Fibroblast of lung (primary cell): Measurements from ENCODE around the gene ASPDH. TPM values are rescaled to one million over a fixed set of nuclear protein-coding genes. Genes with fewer than 3 reads are reported as not detected.

ENCODE experiments used
- DNase-seq, 2 donors: peaks; one replicate each; pipeline versions ENCODE4 v3.0.0 to v3.0.0-alpha.2; 2010; ENCODE audit warnings: low read depth in 2 of 2
- H2AFZ ChIP-seq: 2 replicates; pipeline ENCODE4 v1.5.1; 2012; ENCODE audit warnings: low read length, control low read depth, inconsistent platforms
- H3K27ac ChIP-seq: 2 replicates; pipeline ENCODE4 v1.5.1; 2011; ENCODE audit warnings: low read length, control low read depth; ENCODE audit not compliant: insufficient read depth
- H3K27me3 ChIP-seq: 2 replicates; pipeline ENCODE4 v1.5.1; 2011; ENCODE audit warnings: mild to moderate bottlenecking, low read length; ENCODE audit not compliant: control insufficient read depth, insufficient read depth
- H3K36me3 ChIP-seq: 2 replicates; pipeline ENCODE4 v1.5.1; 2011; ENCODE audit warnings: low read length; ENCODE audit not compliant: control insufficient read depth, insufficient read depth
- H3K4me1 ChIP-seq: 2 replicates; pipeline ENCODE4 v1.5.1; 2011; ENCODE audit warnings: low read length; ENCODE audit not compliant: control insufficient read depth, insufficient read depth; ENCODE audit errors: extremely low read depth
- H3K4me2 ChIP-seq: 2 replicates; pipeline ENCODE4 v1.5.1; 2011; ENCODE audit warnings: low read length, control low read depth; ENCODE audit not compliant: insufficient read depth; ENCODE audit errors: extremely low read depth
- H3K4me3 ChIP-seq, 4 experiments: fragments of 200-600 bp in 1 of 4; sonication (generic) in 1 of 4; replicated peaks in 1 of 4; 2 replicates each; pipeline ENCODE4 v1.5.1; 2011 to 2016; ENCODE audit warnings: low read length in 4 of 4, low read depth in 3 of 4, mild to moderate bottlenecking in 3 of 4, control low read depth in 2 of 4, inconsistent platforms in 1 of 4, mixed read lengths in 1 of 4; ENCODE audit not compliant: insufficient read depth in 1 of 4; ENCODE audit errors: control extremely low read depth in 1 of 4
- H3K79me2 ChIP-seq: 2 replicates; pipeline ENCODE4 v1.5.1; 2012; ENCODE audit warnings: mild to moderate bottlenecking, low read length, inconsistent platforms; ENCODE audit not compliant: control insufficient read depth, insufficient read depth
- H3K9ac ChIP-seq: 2 replicates; pipeline ENCODE4 v1.5.1; 2011; ENCODE audit warnings: mild to moderate bottlenecking, low read length, control low read depth; ENCODE audit not compliant: insufficient read depth
- H3K9me3 ChIP-seq: 2 replicates; pipeline ENCODE4 v1.5.1; 2012; ENCODE audit warnings: low read depth, low read length; ENCODE audit not compliant: control insufficient read depth, insufficient read depth
- H4K20me1 ChIP-seq: 2 replicates; pipeline ENCODE4 v1.5.1; 2011; ENCODE audit warnings: low read length; ENCODE audit not compliant: control insufficient read depth, insufficient read depth; ENCODE audit errors: extremely low read depth
- EZH2 ChIP-seq: IDR thresholded peaks from 2 replicates; pipeline ENCODE4 v1.5.1; 2012; ENCODE audit warnings: low read length, control low read depth, mild to moderate bottlenecking; ENCODE audit errors: missing control alignments
- polyA plus RNA-seq, 2 donors: library from polyadenylated mRNA; depleted of rRNA in 1 of 2; stranded (reverse) in 1 of 2; unstranded in 1 of 2; fragments of >200 nt; gene quantifications; 2 replicates each; pipeline ENCODE4 v1.2.1, GENCODE V29; 2011 to 2012; ENCODE audit warnings: missing spikeins in 1 of 2
- total RNA-seq: library from RNA; depleted of rRNA; stranded (reverse); fragments of >200 nt; gene quantifications from 2 replicates; pipeline ENCODE4 v1.2.1, GENCODE V29; 2014
- TF ChIP-seq, protein P1 (sequence below), 2 donors: IDR thresholded peaks in 1 of 2; conservative IDR thresholded peaks in 1 of 2; 1 replicate in 1 of 2; 2 replicates in 1 of 2; pipeline ENCODE4 v1.5.1; 2011 to 2012; ENCODE audit warnings: low read length in 2 of 2, control low read depth in 1 of 2, inconsistent platforms in 1 of 2, low read depth in 1 of 2, mild to moderate bottlenecking in 1 of 2

The ASPDH gene
- total and polyA plus RNA-seq, 2 donors (not counting 1 experiment from before 2014, with no cell fraction given) = not detected

- Histone ChIP-seq H2AFZ (no peak overlapping the region), H3K4me2 (no peak overlapping the region), H3K27ac (no peak overlapping the region), H4K20me1 (no peaks in the 10 kb centered on the region), H3K4me3 (no peak overlapping the region), H3K9ac (no peak overlapping the region), H3K36me3 (no peaks in the 10 kb centered on the region), H3K9me3 (no peaks in the 10 kb centered on the region), H3K79me2 (no peaks in the 10 kb centered on the region), H3K4me1 (no peaks in the 10 kb centered on the region), H3K27me3 (no peaks in the 10 kb centered on the region)
- no peak for TF ChIP-seq EZH2
- TF ChIP-seq, protein P1, sequence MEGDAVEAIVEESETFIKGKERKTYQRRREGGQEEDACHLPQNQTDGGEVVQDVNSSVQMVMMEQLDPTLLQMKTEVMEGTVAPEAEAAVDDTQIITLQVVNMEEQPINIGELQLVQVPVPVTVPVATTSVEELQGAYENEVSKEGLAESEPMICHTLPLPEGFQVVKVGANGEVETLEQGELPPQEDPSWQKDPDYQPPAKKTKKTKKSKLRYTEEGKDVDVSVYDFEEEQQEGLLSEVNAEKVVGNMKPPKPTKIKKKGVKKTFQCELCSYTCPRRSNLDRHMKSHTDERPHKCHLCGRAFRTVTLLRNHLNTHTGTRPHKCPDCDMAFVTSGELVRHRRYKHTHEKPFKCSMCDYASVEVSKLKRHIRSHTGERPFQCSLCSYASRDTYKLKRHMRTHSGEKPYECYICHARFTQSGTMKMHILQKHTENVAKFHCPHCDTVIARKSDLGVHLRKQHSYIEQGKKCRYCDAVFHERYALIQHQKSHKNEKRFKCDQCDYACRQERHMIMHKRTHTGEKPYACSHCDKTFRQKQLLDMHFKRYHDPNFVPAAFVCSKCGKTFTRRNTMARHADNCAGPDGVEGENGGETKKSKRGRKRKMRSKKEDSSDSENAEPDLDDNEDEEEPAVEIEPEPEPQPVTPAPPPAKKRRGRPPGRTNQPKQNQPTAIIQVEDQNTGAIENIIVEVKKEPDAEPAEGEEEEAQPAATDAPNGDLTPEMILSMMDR (conservative IDR thresholded peaks at IDR 0.05 in 1 of 2, IDR thresholded peaks at IDR 0.05 in 1 of 2; ENCODE audit: low read depth in 1 of 2, low read length in 2 of 2) = peak; percentile 56 to 78
- DNase-seq = peak; percentile 62 to 67
Measured at GRCh38 chr19:50537769-50538230, 24.1 kb upstream of the ASPDH start.

- H2AFZ ChIP-seq = no peak overlapping the region
- no peaks in the 10 kb centered on the region for H3K4me1 ChIP-seq
- no peaks in the 10 kb centered on the region for H4K20me1 ChIP-seq
- no peak overlapping the region for H3K4me2 ChIP-seq
- no peaks in the 10 kb centered on the region for H3K27me3 ChIP-seq
- H3K36me3 ChIP-seq = no peaks in the 10 kb centered on the region
- H3K9ac ChIP-seq = no peak overlapping the region
- DNase-seq = peak in 1 of 2 donors; percentile 9
- no peak overlapping the region for H3K4me3 ChIP-seq
- H3K9me3 ChIP-seq = no peaks in the 10 kb centered on the region
- H3K79me2 ChIP-seq = no peaks in the 10 kb centered on the region
- TF ChIP-seq, protein P1 (conservative IDR thresholded peaks at IDR 0.05 in 1 of 2, IDR thresholded peaks at IDR 0.05 in 1 of 2; ENCODE audit: low read depth in 1 of 2, low read length in 2 of 2) = no peak
- TF ChIP-seq EZH2 = no peak
- no peak overlapping the region for H3K27ac ChIP-seq
Measured at GRCh38 chr19:50537306-50537685, 23.6 kb upstream of the ASPDH start.

- Histone ChIP-seq H3K9ac (no peak overlapping the region), H3K4me1 (no peaks in the 10 kb centered on the region), H3K79me2 (no peaks in the 10 kb centered on the region), H2AFZ (no peak overlapping the region), H3K27ac (no peak overlapping the region), H3K4me3 (no peak overlapping the region), H4K20me1 (no peaks in the 10 kb centered on the region), H3K36me3 (no peaks in the 10 kb centered on the region), H3K27me3 (no peaks in the 10 kb centered on the region), H3K9me3 (no peaks in the 10 kb centered on the region), H3K4me2 (no peak overlapping the region)
- TF ChIP-seq, protein P1 (conservative IDR thresholded peaks at IDR 0.05 in 1 of 2, IDR thresholded peaks at IDR 0.05 in 1 of 2; ENCODE audit: low read depth in 1 of 2, low read length in 2 of 2) = no peak
- no peak for TF ChIP-seq EZH2
- no peak for DNase-seq
Measured at GRCh38 chr19:50536662-50537305, 23.1 kb upstream of the ASPDH start.
